ENCODE measurements around the gene MAPK12. TPM values are rescaled to one million over a fixed set of nuclear protein-coding genes. Genes with fewer than 3 reads are reported as not detected.

Gene MAPK12
- total RNA-seq, 4 donors from 2014 or later, result 3.6 to 17.7 (median 5.4) TPM

DNA sequence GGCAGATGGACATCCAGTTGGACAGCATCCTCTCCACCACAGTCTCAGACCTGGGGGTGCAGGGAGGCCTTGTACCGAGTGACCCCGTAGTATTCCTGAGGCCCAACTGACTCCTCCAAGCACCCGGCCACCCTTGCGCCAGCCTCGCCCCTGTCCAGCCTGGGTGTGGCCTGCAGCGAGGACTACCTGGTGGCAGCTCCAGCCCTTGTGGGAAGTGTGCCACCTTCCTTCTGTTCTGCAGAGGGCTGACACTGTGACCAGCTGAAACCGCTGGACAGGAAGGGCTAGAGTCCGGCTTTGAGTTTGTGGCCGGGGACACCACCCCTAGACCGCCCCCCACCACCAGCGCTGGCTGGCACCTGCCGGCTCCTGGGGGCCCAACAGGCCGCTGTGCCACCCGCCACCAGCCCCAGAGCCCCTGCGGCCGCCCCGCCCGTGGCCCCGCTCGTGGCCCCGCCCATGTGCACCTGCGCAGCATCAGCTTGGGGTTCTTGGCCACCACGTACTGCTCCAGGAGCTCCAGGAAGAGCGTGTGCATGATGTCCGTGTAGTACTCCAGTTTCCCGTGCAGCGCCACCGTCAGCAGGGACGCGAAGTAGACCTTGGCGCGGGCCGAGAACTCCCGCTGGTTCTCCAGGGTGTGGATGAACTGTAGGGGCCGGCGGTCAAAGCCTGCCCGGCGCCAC, 18.7 kb upstream of the MAPK12 start:
- TF ChIP-seq, protein P1, sequence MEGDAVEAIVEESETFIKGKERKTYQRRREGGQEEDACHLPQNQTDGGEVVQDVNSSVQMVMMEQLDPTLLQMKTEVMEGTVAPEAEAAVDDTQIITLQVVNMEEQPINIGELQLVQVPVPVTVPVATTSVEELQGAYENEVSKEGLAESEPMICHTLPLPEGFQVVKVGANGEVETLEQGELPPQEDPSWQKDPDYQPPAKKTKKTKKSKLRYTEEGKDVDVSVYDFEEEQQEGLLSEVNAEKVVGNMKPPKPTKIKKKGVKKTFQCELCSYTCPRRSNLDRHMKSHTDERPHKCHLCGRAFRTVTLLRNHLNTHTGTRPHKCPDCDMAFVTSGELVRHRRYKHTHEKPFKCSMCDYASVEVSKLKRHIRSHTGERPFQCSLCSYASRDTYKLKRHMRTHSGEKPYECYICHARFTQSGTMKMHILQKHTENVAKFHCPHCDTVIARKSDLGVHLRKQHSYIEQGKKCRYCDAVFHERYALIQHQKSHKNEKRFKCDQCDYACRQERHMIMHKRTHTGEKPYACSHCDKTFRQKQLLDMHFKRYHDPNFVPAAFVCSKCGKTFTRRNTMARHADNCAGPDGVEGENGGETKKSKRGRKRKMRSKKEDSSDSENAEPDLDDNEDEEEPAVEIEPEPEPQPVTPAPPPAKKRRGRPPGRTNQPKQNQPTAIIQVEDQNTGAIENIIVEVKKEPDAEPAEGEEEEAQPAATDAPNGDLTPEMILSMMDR (IDR thresholded peaks at IDR 0.05; ENCODE audit: low read depth), result no peak

DNA sequence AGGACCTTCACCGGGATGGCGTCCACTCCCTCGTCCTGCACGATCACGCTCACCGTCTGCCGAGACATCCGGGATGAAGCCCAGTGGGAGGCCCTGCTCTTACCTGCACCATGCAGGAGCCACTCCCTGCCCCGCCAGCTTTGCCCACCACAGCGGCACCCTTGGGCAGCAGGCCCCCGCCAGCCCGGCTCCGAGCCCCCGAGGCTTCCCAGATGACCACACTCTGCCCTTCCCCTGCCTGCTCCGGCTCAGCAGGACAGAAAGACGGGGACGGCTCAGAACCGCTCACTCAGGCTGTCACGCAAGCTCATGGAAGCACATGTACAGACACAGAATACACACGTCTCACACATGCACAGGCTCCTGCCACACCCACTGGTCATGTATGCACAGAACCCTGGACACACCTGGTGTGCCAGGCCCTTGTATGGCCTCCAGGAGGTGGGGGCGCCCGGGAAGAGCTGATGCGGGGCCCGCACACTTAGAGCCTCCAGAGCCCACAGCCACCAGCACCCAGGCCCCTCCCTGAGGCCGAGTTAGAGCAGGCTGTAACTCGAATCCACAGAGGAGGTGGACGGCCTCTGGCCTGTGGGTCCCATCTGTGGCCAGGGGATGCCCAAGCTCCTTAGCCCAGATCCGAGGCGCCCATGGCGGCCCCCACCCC, 17.6 kb upstream of the MAPK12 start:
- TF ChIP-seq, protein P1 (IDR thresholded peaks at IDR 0.05; ENCODE audit: low read depth), result no peak

DNA sequence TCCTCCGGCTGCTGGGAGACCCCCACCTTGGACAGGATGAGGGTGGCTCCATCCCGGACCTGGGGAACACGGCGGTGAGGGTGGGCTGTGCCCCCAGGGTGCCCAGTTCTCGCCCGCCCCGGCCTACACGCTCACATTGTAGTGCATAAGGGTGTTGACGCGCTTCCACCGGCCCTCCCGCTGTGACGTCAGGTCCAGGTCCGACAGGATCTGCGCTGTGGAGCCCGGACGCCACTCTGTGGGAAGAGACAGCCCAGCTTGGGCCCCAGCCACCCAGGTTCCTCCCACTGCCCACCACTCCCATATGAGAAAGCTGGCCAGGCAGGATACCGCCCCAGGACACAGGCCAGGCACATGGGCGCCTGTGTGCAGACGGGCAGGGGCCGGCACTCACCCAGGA, 17.0 kb upstream of the MAPK12 start:
- TF ChIP-seq, protein P1 (IDR thresholded peaks at IDR 0.05; ENCODE audit: low read depth), result no peak

DNA sequence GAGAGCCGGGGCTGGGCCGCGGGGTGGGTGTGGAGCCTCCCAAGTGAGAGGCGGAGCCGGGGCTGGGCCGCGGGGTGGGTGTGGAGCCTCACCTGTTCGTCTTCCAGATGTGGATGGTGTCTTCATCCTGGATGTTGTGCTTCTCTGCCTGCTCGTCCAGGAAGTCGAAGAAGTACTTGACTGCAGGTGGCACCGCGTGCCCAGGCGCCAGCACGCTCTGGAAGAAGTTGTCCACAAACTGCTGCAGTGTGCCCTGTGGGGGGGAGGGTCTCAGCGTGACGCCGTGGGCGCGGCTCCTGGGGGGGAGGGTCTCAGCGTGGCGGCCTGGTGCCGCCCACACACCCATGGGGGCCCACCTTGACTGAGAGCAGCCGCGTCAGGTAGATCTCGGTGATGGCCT, 16.3 kb upstream of the MAPK12 start:
- TF ChIP-seq, protein P1 (IDR thresholded peaks at IDR 0.05; ENCODE audit: low read depth), result no peak

DNA sequence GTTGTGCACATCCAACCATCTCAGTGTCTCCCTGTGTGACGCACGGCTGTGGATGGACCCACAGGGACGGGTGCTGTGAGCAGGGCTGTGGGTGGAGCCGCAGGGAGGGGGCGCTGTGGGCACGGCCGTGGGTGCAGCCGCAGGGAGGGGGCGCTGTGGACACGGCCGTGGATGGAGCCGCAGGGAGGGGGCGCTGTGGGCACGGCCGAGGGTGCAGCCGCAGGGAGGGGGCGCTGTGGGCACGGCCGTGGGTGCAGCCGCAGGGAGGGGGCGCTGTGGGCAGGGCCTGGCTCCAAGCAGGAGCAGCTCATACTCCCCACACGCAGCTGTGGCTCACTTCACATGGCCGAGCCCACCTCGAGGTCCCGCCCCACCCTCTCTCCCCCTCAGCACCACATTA, 14.7 kb upstream of the MAPK12 start:
- TF ChIP-seq, protein P1 (IDR thresholded peaks at IDR 0.05; ENCODE audit: low read depth), result no peak

DNA sequence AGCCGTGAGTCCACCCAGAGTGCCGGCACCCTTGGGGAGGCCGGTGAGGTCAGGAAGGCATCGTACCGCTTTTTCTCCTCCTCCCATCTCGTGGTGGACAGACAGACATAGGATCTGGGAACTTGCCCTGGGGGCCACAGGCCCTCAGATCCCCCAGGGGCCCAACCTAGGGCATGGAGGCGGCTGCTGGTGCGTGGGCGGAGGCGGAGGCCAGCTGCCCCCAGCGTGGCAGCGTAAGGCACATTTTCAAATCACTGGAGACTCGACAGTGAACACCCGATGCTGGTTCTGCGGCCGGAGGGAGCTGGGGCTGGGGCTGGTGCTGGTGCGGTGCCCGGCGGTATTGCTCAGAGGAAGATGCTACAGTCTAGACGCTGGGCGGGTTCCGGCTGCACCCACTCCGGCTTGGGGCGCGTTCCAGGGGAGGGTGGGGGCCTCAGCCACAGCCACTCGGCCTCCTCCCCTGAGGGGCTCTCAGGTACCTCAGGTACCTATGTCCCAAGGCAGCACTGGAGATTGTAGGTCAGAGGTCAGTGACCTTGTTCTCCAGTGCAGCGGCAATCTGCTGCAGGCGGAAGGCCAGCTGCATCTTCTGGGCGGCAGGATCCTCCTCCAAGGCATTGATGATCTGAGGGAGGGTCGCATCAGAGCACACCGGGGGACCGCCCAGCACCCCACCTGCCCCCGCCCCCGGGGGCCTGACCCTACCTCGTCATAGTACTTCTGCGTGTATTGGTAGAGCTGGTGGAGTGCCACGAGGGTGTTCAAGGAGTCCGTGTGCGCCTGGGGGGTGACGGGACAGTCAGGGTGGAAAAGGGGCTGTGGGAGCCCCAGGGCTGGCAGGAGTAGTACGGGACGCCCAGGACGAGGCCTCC, 13.9 kb upstream of the MAPK12 start:
- TF ChIP-seq, protein P1 (IDR thresholded peaks at IDR 0.05; ENCODE audit: low read depth), result no peak

DNA sequence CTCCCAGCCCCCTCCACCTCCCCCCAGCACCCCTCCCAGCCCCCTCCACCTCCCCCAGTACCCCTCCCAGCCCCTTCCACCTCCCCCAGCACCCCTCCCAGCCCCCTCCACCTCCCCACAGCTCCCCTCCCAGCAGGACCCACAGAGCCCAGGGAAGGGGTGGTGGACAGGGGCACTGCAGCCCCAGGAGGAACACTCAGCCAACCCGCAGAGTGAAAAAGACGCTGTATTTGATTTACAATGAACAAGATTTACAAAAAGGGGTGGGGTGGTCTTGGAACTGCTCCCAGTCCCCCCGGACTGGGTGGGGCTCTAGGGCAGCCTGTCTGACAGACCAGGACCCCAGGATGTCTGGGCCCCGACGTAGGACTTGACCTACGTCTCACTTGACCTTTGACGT, 13.3 kb upstream of the MAPK12 start:
- TF ChIP-seq, protein P1 (IDR thresholded peaks at IDR 0.05; ENCODE audit: low read depth), result no peak
